Ishikawa (cell line): ENCODE data around the gene PIGS.

Experiments
- EP300 ChIP-seq: IDR thresholded peaks from 2 replicates; pipeline ENCODE4 v1.6.1; 2012; ENCODE audit warnings: borderline replicate concordance
- MAX ChIP-seq: IDR thresholded peaks from 2 replicates; pipeline ENCODE4 v1.6.1; 2012
- NFIC ChIP-seq: IDR thresholded peaks from 2 replicates; pipeline ENCODE4 v1.6.1; 2012
- REST ChIP-seq: IDR thresholded peaks from 2 replicates; pipeline ENCODE4 v1.6.1; 2012; ENCODE audit warnings: low read depth, mild to moderate bottlenecking
- YY1 ChIP-seq: IDR thresholded peaks from 2 replicates; pipeline ENCODE4 v1.6.1; 2012; ENCODE audit warnings: low read depth

- no peak for TF ChIP-seq REST
- TF ChIP-seq NFIC = no peak
- TF ChIP-seq YY1 = no peak
- TF ChIP-seq EP300 = no peak
- no peak for TF ChIP-seq MAX
These were observed 61.5 kb downstream of the PIGS start for GRCh38 chr17:28509789-28510188.
